Ovary (tissue), 9 donors: Measurements from ENCODE around the gene QSER1. TPM values are rescaled to one million over a fixed set of nuclear protein-coding genes. Genes with fewer than 3 reads are reported as not detected.
"Not testable (repeated sequence)": the region's sequence is repeated elsewhere in the genome, so short reads cannot be mapped to it uniquely, and the experiment has no call there.

Source experiments
- DNase-seq, 5 donors: peaks; one replicate each; pipeline ENCODE4 v3.0.0-alpha.2; 2019 to 2020
- H3K27ac ChIP-seq, 2 donors: fragments of 200-600 bp; one replicate each; pipeline versions ENCODE4 v1.5.1 to v1.8.0; 2019 to 2022
- H3K27me3 ChIP-seq: fragments of 200-600 bp; one replicate; pipeline ENCODE4 v1.8.0; 2022
- H3K36me3 ChIP-seq: fragments of 200-600 bp; sonication (generic); one replicate; pipeline ENCODE4 v1.5.1; 2019
- H3K4me1 ChIP-seq: one replicate; pipeline ENCODE4 v1.8.1; 2013; ENCODE audit warnings: mild to moderate bottlenecking, moderate library complexity; ENCODE audit not compliant: insufficient read depth
- H3K4me3 ChIP-seq: fragments of 200-600 bp; sonication (generic); one replicate; pipeline ENCODE4 v1.5.1; 2017
- H3K9me3 ChIP-seq, 2 donors: fragments of 200-600 bp in 1 of 2; sonication (generic) in 1 of 2; one replicate each; pipeline versions ENCODE4 v1.5.1 to v1.8.1; 2013 to 2019; ENCODE audit warnings: mild to moderate bottlenecking in 1 of 2, moderate library complexity in 1 of 2
- CTCF ChIP-seq, 3 donors: fragments of 450-650 bp in 2 of 3; fragments of 200-600 bp in 1 of 3; IDR thresholded peaks; one replicate each; pipeline versions ENCODE4 v1.5.1 to v1.8.0; 2016 to 2022; ENCODE audit warnings: antibody characterized with exemption in 3 of 3, mild to moderate bottlenecking in 1 of 3
- EP300 ChIP-seq: sonication (generic); formaldehyde crosslinking; IDR thresholded peaks from one replicate; pipeline ENCODE4 v1.6.1; 2017; ENCODE audit warnings: antibody characterized with exemption
- POLR2A ChIP-seq: fragments of 450-650 bp; IDR thresholded peaks from one replicate; pipeline ENCODE4 v1.6.1; 2017; ENCODE audit warnings: antibody characterized with exemption, mild to moderate bottlenecking, moderate library complexity
- WGBS, 3 donors: extraction: QIAGEN DNeasy Blood & Tissue Kit in 1 of 3; methylation state at CpG; one replicate each; pipeline versions ENCODE4 v1.1.5 to v1.1.7; 2013 to 2017; 5-methylcytosine and 5-hydroxymethylcytosine counted together
- intact Hi-C, 4 donors: fragments of 100-400 bp; cut with DNase I; formaldehyde crosslinking; loops; one replicate each; pipeline versions ENCODE4 v1.11.0 to v1.15.1; 2022 to 2023
- polyA plus RNA-seq, 2 donors: library from polyadenylated mRNA; stranded (reverse); fragments of 200-250 nt in 1 of 2; fragments of 350-450 nt in 1 of 2; fragmentation: Illumina TruSeq in 1 of 2; extraction: RNeasy Lipid Tissue Mini Kit (QIAGEN cat#74804) in 1 of 2; gene quantifications; one replicate each; pipeline ENCODE4 v1.2.3, GENCODE V29; 2013 to 2014
- total RNA-seq, 7 donors: library from RNA; depleted of rRNA in 2 of 7; stranded (reverse); fragments of >200 nt in 2 of 7; fragmentation: NEBNext Ultra II Directional in 3 of 7; extraction: Animal tissue kit (Norgen Biotek cat#: 25700) in 3 of 7; gene quantifications; one replicate each; pipeline versions ENCODE4 v1.1.0 to v1.2.4, GENCODE V29; 2016 to 2023
- donor health status: DM: no; HTN: no; CAD: no; lungs with moderate emphysema.
- donor health status: DM: no; HTN: no; CAD: no.
- donor health status: Bipolar disorder and iron deficiency.
- donor health status: DM: yes; HTN: yes; CAD: no.
- donor health status: DM: no; HTN: no; CAD: no.
- donor health status: DM: yes; HTN: yes; CAD: no.

Gene QSER1
- total and polyA plus RNA-seq, 9 donors, result 7.4 to 50.1 (median 36.5) TPM

- DNase-seq, result no peak
- 83 to 89% (median 89%) methylated on average over 3 of the region's 3 CpGs for WGBS, 3 donors
- H3K27me3 ChIP-seq, result no peaks in the 10 kb centered on the region
- no peaks in the 10 kb centered on the region for H3K36me3 ChIP-seq
- H3K27ac ChIP-seq, result no peak overlapping the region
- H3K9me3 ChIP-seq, result no peaks in the 10 kb centered on the region
- H3K4me1 ChIP-seq, result no peaks in the 10 kb centered on the region
- no peak overlapping the region for H3K4me3 ChIP-seq
- TF ChIP-seq CTCF (IDR thresholded peaks at IDR 0.05) (no peak), EP300 (no peak), POLR2A (no peak)
- intact Hi-C loops, result no loop called here
Measured at GRCh38 chr11:32886180-32886579, 6.4 kb upstream of the QSER1 start.

- H3K27ac ChIP-seq, H3K4me3 ChIP-seq, H3K4me1 ChIP-seq, H3K9me3 ChIP-seq, H3K36me3 ChIP-seq, DNase-seq, intact Hi-C loops, H3K27me3 ChIP-seq: not testable (repeated sequence)
- WGBS, 3 donors, result 90 to 91% (median 91%) methylated on average over 18 to 20 of the region's 20 CpGs
Measured at GRCh38 chr11:32887707-32888383, 4.8 kb upstream of the QSER1 start.

GRCh38 chr11:32888384-32888710, 4.3 kb upstream of the QSER1 start:
- intact Hi-C loops, H3K27me3 ChIP-seq: not testable (repeated sequence)
- WGBS, 3 donors, result 91 to 93% (median 92%) methylated on average over 17 of the region's 17 CpGs

GRCh38 chr11:32888805-32889204, 3.8 kb upstream of the QSER1 start:
- H3K27ac ChIP-seq, result no peak overlapping the region
- no peaks in the 10 kb centered on the region for H3K4me1 ChIP-seq
- intact Hi-C loops, result no loop called here
- TF ChIP-seq CTCF (IDR thresholded peaks at IDR 0.05) (no peak), EP300 (no peak)
- no peaks in the 10 kb centered on the region for H3K27me3 ChIP-seq
- H3K36me3 ChIP-seq, result no peaks in the 10 kb centered on the region
- no peak for DNase-seq
- H3K9me3 ChIP-seq, result no peaks in the 10 kb centered on the region
- no peak overlapping the region for H3K4me3 ChIP-seq

More at GRCh38 chr11:32888384-32888710, 4.3 kb upstream of the QSER1 start:
- DNase-seq, H3K36me3 ChIP-seq, H3K27ac ChIP-seq, H3K4me1 ChIP-seq, H3K4me3 ChIP-seq, H3K9me3 ChIP-seq: not testable (repeated sequence)

- intact Hi-C loops, result no loop called here
- no peak for TF ChIP-seq CTCF (IDR thresholded peaks at IDR 0.05)
- no peaks in the 10 kb centered on the region for H3K36me3 ChIP-seq
- H3K4me3 ChIP-seq, result no peak overlapping the region
- peaks cover 1% of the 10 kb centered on the region for H3K4me1 ChIP-seq
- no peak overlapping the region for H3K27ac ChIP-seq
- no peak for DNase-seq
- H3K9me3 ChIP-seq, result no peaks in the 10 kb centered on the region
- no peaks in the 10 kb centered on the region for H3K27me3 ChIP-seq
- whole genome bisulfite sequencing, 3 donors, result 73 to 79% (median 77%) methylated on average over 11 of the region's 11 CpGs
Measured at GRCh38 chr11:32890843-32891656, 1.6 kb upstream of the QSER1 start.
